DMS 273 (cell line): ENCODE measurements around the gene SVIL.
"Not testable (repeated sequence)": the region's sequence is repeated elsewhere in the genome, so short reads cannot be mapped to it uniquely, and the experiment has no call there.

Experiments used
- DNase-seq: peaks from one replicate; lab custom pipeline; 2025; ENCODE audit not compliant: unreplicated experiment; lab: John Stamatoyannopoulos, UW

SVIL gene

GRCh38 chr10:29623797-29624196 is 11.0 kb downstream of the SVIL start:
- DNase-seq: no peak

DNA sequence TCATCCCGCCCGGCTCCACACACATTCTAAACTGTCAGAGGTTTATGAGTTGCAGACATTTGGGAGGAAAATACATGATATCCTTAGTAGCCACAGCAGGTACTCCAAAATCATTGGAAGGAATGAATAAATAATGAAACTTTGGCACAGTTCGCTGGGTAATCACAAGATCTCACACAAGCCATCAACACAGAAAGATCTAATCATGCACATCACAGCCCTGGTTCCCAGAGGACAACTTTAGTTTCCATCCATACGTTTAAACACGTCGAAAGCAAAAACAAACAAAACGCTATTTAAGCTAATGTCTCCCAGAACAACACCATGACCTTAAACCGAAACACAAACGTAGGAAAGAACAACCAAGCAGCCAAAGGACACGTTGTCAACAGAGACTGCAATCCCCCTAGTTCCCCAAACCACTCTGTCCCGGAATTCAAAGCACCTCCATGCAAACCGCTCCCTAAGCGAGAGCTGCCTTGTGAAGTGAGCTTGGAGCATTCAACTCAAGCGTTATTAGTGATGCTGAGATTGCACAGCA is 12.3 kb downstream of the SVIL start:
- peak; percentile 13 for DNase-seq

GRCh38 chr10:29621161-29621560 is 13.6 kb downstream of the SVIL start:
- DNase-seq: peak; percentile 89

DNA sequence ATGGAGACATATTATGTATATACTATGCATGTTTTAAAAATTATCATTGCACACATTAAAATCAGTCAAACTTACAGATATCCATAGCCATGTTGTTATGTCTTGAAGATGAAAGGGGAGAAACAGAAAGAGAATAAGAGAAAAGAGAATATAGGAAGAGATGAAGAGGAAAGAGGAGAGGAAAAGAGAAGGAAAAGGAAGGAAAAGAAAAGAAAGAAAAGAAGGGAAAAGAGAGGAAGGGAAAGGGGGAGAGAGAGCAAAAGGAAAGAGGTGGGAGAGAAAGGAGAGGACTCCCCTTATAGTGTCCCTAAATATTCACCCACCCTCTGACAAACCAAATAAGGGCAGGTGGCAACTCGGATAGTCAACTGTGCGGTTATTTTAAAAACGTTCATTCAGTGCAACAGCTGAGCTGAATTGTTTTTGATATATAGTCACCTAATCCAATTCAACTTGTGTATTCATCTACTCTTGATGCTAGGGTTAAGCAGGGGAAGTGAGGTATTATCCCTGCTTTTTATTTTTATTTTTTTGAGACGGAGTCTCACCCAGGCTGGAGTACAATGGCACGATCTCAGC is 14.6 kb downstream of the SVIL start:
- DNase-seq: no peak

GRCh38 chr10:29619241-29619669 is 15.5 kb downstream of the SVIL start:
- no peak for DNase-seq

- no peak for DNase-seq
These were observed 16.2 kb downstream of the SVIL start for GRCh38 chr10:29618341-29619171.

DNA sequence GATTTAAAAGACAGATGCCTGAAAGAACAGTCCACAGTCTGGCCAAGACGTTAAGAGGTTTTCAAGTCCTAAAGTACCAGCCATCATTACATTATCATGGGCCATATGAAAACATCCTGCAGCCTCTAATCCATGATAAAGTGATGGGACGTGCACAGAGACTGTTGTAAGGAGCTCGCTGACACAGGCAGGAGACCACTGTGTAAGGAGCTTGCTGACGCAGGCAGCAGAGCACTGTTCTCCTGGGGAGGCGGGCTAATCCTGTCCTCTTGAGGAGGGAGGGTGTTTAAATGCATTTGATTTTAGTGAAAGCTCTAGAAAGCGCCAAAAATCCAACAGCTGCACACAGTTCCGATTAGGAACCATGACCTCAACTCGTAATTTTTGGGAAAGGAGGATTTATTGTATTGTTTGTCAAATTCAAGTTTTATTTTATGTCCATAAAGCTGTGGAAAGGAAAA is 16.9 kb downstream of the SVIL start:
- DNase-seq: no peak

GRCh38 chr10:29616542-29616941 is 18.2 kb downstream of the SVIL start:
- DNase-seq: no peak

GRCh38 chr10:29615195-29615594 is 19.6 kb downstream of the SVIL start:
- no peak for DNase-seq

- DNase-seq: not testable (repeated sequence)
These were observed 20.5 kb downstream of the SVIL start for GRCh38 chr10:29614289-29614688.

GRCh38 chr10:29613791-29614190 is 21.0 kb downstream of the SVIL start:
- no peak for DNase-seq

DNA sequence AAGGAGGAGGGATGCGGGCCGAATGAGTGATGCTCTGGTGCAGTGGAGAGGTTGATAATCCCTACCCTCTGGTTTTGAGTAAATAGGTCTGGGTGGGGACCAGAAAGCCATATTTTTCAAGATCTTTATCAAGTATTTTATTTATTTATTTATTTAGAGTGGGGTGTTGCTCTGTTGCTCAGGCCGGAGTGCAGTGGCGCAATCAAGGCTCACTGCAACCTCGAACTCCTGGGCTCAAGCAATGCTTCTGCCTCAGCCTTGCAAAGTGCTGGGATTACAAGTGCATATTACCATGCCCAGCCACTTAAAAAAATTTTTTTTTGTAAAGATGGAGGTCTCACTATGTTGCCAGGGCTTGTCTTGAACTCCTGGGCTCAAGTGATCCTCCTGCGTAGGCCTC is 21.6 kb downstream of the SVIL start:
- no peak for DNase-seq

- no peak for DNase-seq
These were observed 22.1 kb downstream of the SVIL start for GRCh38 chr10:29612657-29613056.

DNA sequence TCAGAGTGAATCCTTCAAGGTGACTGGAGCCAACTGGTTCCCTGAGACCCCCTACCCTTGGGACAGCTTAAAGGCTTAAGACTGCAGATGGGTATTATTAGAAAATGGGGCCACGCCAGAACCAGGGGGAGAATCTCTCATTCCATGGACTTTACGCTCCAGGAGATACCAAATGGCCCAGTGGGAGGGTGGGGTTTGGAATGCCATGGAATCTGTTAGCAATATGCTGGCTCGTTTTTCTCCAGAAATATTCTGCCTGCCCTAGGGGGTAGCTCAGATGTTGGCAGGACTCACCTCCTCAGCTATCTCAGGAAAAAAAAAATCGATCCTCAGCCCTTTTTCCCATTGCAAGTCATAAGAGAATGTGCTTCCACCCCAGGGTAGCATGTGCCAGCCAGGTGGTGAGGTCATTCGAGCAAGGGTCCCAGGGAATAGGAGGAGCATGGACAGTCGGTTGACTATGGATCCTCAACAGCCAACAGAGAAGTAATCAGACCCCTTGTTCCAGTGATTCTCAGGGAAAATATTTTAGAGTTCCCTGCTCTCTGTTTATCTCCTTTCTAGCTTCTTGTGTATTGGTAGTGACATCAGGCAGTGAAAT is 22.9 kb downstream of the SVIL start:
- no peak for DNase-seq

- no peak for DNase-seq
These were observed 23.7 kb downstream of the SVIL start for GRCh38 chr10:29610876-29611647.

- DNase-seq: not testable (repeated sequence)
These were observed 24.4 kb downstream of the SVIL start for GRCh38 chr10:29610331-29610730.

- DNase-seq: no peak
These were observed 25.1 kb downstream of the SVIL start for GRCh38 chr10:29609696-29610095.

DNA sequence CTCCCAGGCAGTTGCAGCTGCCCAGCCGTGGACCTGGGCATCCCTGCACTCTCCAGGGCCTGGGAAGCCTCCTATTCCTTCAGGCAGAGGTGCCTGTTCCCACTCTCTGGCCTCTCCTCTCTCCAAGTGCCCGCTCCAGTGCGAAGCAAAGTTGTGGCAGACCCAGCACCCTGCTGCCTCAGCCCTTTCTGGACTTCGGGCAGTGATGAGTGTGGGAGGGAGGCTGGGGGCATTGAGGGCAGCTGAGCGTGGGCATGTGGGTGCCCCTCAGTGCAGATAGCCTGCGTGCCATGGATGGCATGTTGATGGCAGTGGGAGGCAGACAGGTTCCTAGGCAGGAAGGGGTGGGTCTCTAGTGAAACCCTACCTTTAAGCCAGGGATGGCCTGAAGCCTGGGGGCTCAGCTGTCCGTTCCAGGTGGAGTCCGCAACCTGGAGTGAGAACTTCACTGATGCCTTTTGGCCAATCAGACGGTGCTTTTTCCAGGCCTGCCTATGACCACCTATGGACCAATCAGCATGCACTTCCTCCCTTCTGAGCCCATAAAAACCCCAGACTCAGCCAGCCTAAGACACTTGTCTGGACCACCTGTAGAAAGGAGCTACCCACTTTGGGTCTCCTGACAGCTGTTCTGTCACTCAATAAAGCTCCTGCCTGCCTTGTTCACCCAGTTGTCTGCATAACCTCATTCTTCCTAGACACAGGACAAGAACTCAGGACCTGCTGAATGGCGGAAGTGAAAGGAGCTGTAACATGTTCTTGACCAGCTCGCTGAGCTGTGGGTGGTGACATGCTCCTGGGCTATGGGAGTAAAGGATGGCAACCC is 26.1 kb downstream of the SVIL start:
- DNase-seq: no peak

DNA sequence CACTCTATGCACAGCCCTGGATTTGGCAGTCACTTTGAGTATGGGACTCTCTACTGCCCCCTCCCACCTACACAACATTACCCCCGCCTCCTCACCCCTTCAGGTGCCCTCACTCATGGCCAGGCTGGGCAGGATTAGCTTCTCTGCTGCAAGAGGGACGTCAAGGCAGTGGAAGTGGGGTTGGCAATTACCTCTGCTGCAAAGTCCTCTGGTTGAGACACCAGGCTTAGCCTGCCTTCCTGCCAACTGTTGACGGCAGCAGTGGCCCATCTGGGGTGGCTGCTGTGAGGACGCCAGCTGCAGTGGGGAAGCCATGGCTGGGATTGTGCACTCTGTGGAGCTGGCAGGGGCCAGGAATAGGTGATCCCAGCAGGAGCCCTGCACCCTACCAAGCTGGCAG is 26.7 kb downstream of the SVIL start:
- DNase-seq: peak; percentile 61

DNA sequence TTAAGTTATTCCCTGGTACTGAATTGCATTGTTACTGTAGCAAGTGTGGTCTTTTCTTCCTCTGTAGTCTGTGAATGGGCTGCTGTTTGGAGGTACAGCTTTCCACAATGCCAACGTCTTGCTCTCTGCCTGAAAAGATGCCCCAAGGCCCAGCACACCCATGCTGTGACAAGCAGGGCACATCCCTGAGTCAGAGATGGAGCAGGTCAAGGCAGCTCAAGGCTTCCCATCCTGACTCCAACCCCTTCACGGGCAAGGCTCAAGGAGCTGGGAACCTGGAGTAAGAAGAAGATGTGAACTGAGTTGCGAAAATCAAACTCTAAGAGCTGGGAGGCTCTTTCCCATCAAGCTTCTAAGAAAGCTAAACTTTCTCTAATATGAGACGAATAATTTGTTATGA is 27.2 kb downstream of the SVIL start:
- no peak for DNase-seq
